HEK293 (cell line): Measurements from ENCODE around the gene PLEKHG5.

Experiments
- FEZF1 ChIP-seq: fragments of 450-650 bp; formaldehyde crosslinking; IDR thresholded peaks from 2 replicates; pipeline ENCODE4 v1.5.1; 2016; ENCODE audit warnings: missing biosample characterization, missing genetic modification characterization
- INSM2 ChIP-seq: fragments of 450-650 bp; formaldehyde crosslinking; IDR thresholded peaks from 2 replicates; pipeline ENCODE4 v1.5.1; 2016; ENCODE audit warnings: missing biosample characterization, missing genetic modification characterization
- KLF7 ChIP-seq: fragments of 450-650 bp; formaldehyde crosslinking; IDR thresholded peaks from 2 replicates; pipeline ENCODE4 v1.5.1; 2016; ENCODE audit warnings: missing biosample characterization, missing genetic modification characterization, borderline replicate concordance
- KLF9 ChIP-seq: fragments of 450-650 bp; formaldehyde crosslinking; IDR thresholded peaks from 2 replicates; pipeline ENCODE4 v1.5.1; 2016; ENCODE audit warnings: missing biosample characterization, missing genetic modification characterization, low read depth
- PATZ1 ChIP-seq: fragments of 450-650 bp; formaldehyde crosslinking; IDR thresholded peaks from 2 replicates; pipeline ENCODE4 v1.5.1; 2016; ENCODE audit warnings: missing biosample characterization, missing genetic modification characterization
- PRDM6 ChIP-seq: fragments of 450-650 bp; formaldehyde crosslinking; IDR thresholded peaks from 2 replicates; pipeline ENCODE4 v1.5.1; 2017; ENCODE audit warnings: missing biosample characterization, missing genetic modification characterization
- SP2 ChIP-seq: fragments of 450-650 bp; formaldehyde crosslinking; IDR thresholded peaks from 2 replicates; pipeline ENCODE4 v1.5.1; 2016; ENCODE audit warnings: missing biosample characterization, missing genetic modification characterization
- ZBTB17 ChIP-seq: fragments of 450-650 bp; formaldehyde crosslinking; IDR thresholded peaks from 2 replicates; pipeline ENCODE4 v1.5.1; 2016; ENCODE audit warnings: missing biosample characterization, missing genetic modification characterization
- ZFHX2 ChIP-seq: fragments of 450-650 bp; formaldehyde crosslinking; conservative IDR thresholded peaks from 2 replicates; pipeline ENCODE4 v1.5.1; 2016; ENCODE audit warnings: missing biosample characterization, missing genetic modification characterization
- ZFP41 ChIP-seq: fragments of 450-650 bp; formaldehyde crosslinking; IDR thresholded peaks from 2 replicates; pipeline ENCODE4 v1.5.1; 2016; ENCODE audit warnings: missing biosample characterization, missing genetic modification characterization, borderline replicate concordance
- ZNF114 ChIP-seq: fragments of 450-650 bp; formaldehyde crosslinking; IDR thresholded peaks from 2 replicates; pipeline ENCODE4 v1.5.0; 2017; ENCODE audit warnings: missing biosample characterization, missing genetic modification characterization
- ZNF239 ChIP-seq: fragments of 450-650 bp; formaldehyde crosslinking; IDR thresholded peaks from 2 replicates; pipeline ENCODE4 v1.5.1; 2016; ENCODE audit warnings: missing biosample characterization, missing genetic modification characterization
- ZNF24 ChIP-seq: fragments of 450-650 bp; formaldehyde crosslinking; IDR thresholded peaks from 2 replicates; pipeline ENCODE4 v1.5.1; 2016; ENCODE audit warnings: missing biosample characterization, missing genetic modification characterization
- ZNF26 ChIP-seq: fragments of 450-650 bp; formaldehyde crosslinking; IDR thresholded peaks from 2 replicates; pipeline ENCODE4 v1.5.1; 2016; ENCODE audit warnings: missing biosample characterization, missing genetic modification characterization
- ZNF311 ChIP-seq: fragments of 450-650 bp; formaldehyde crosslinking; IDR thresholded peaks from 2 replicates; pipeline ENCODE4 v1.5.1; 2017; ENCODE audit warnings: missing biosample characterization, missing genetic modification characterization, borderline replicate concordance
- ZNF473 ChIP-seq: fragments of 450-650 bp; formaldehyde crosslinking; IDR thresholded peaks from 2 replicates; pipeline ENCODE4 v1.5.1; 2017; ENCODE audit warnings: missing biosample characterization, missing genetic modification characterization
- ZNF514 ChIP-seq: fragments of 450-650 bp; formaldehyde crosslinking; IDR thresholded peaks from 2 replicates; pipeline ENCODE4 v1.5.1; 2016; ENCODE audit warnings: missing biosample characterization, missing genetic modification characterization
- ZNF580 ChIP-seq: fragments of 450-650 bp; formaldehyde crosslinking; IDR thresholded peaks from 2 replicates; pipeline ENCODE4 v1.5.1; 2016; ENCODE audit warnings: missing biosample characterization, missing genetic modification characterization
- ZNF645 ChIP-seq: fragments of 450-650 bp; formaldehyde crosslinking; IDR thresholded peaks from 2 replicates; pipeline ENCODE4; 2016; ENCODE audit warnings: missing biosample characterization, missing genetic modification characterization
- ZNF660 ChIP-seq: fragments of 450-650 bp; IDR thresholded peaks from 2 replicates; pipeline ENCODE4 v1.5.1; 2018; ENCODE audit warnings: missing biosample characterization, mild to moderate bottlenecking, missing genetic modification characterization
- ZNF670 ChIP-seq: fragments of 450-650 bp; formaldehyde crosslinking; IDR thresholded peaks from 2 replicates; pipeline ENCODE4 v1.5.1; 2016; ENCODE audit warnings: missing biosample characterization, missing genetic modification characterization, low read depth
- ZNF707 ChIP-seq: fragments of 450-650 bp; formaldehyde crosslinking; IDR thresholded peaks from 2 replicates; pipeline ENCODE4 v1.5.1; 2016; ENCODE audit warnings: missing biosample characterization, missing genetic modification characterization
- ZNF76 ChIP-seq: fragments of 450-650 bp; formaldehyde crosslinking; IDR thresholded peaks from 2 replicates; pipeline ENCODE4; 2016; ENCODE audit warnings: low read depth, missing biosample characterization, missing genetic modification characterization, borderline replicate concordance
- ZNF843 ChIP-seq: fragments of 450-650 bp; formaldehyde crosslinking; IDR thresholded peaks from 2 replicates; pipeline ENCODE4 v1.5.1; 2016; ENCODE audit warnings: missing biosample characterization, missing genetic modification characterization
- ZSCAN30 ChIP-seq: fragments of 450-650 bp; IDR thresholded peaks from 2 replicates; pipeline ENCODE4 v1.5.1; 2018; ENCODE audit warnings: missing biosample characterization, mild to moderate bottlenecking, missing genetic modification characterization, moderate library complexity
- TF ChIP-seq, protein P1 (sequence below): fragments of 450-650 bp; formaldehyde crosslinking; IDR thresholded peaks from 2 replicates; pipeline ENCODE4 v1.5.1; 2016; ENCODE audit warnings: missing biosample characterization, missing genetic modification characterization
- TF ChIP-seq, protein P2 (sequence below): fragments of 450-650 bp; formaldehyde crosslinking; IDR thresholded peaks from 2 replicates; pipeline ENCODE4 v1.5.1; 2016; ENCODE audit warnings: missing biosample characterization, missing genetic modification characterization
- TF ChIP-seq, protein P3 (sequence below): fragments of 450-650 bp; formaldehyde crosslinking; IDR thresholded peaks from 2 replicates; pipeline ENCODE4 v1.5.1; 2016; ENCODE audit warnings: missing biosample characterization, missing genetic modification characterization

PLEKHG5 gene

GRCh38 chr1:6489799-6490180 lies 1.7 kb downstream of the PLEKHG5 start (continued):
- TF ChIP-seq ZFP41 (tag by site-specific recombination) (no peak), ZNF473 (tag by site-specific recombination) (no peak), ZBTB17 (tag by site-specific recombination) (0 out of 2 replicates have a peak, but pooled peaks have one; percentile 7), ZNF843 (tag by site-specific recombination) (no peak), ZNF114 (tag by site-specific recombination) (no peak), ZNF311 (tag by site-specific recombination) (no peak), ZNF76 (no peak), KLF7 (tag by site-specific recombination) (no peak), INSM2 (tag by site-specific recombination) (no peak), PATZ1 (tag by site-specific recombination) (no peak; the same call in 1 of the 2 replicates), SP2 (tag by site-specific recombination) (no peak), ZNF24 (no peak), FEZF1 (tag by site-specific recombination) (no peak), ZFHX2 (no peak), KLF9 (tag by site-specific recombination) (no peak), ZNF670 (no peak), ZNF239 (tag by site-specific recombination) (no peak), ZNF660 (tag by site-specific recombination) (0 out of 2 replicates have a peak, but pooled peaks have one; percentile 17), ZNF580 (tag by site-specific recombination) (no peak), PRDM6 (tag by site-specific recombination) (no peak), ZNF26 (tag by site-specific recombination) (no peak), ZSCAN30 (tag by site-specific recombination) (peak; percentile 64; the same call in 1 of the 2 replicates), ZNF645 (no peak), ZNF514 (tag by site-specific recombination) (no peak), ZNF707 (tag by site-specific recombination) (no peak)
- TF ChIP-seq, protein P1, sequence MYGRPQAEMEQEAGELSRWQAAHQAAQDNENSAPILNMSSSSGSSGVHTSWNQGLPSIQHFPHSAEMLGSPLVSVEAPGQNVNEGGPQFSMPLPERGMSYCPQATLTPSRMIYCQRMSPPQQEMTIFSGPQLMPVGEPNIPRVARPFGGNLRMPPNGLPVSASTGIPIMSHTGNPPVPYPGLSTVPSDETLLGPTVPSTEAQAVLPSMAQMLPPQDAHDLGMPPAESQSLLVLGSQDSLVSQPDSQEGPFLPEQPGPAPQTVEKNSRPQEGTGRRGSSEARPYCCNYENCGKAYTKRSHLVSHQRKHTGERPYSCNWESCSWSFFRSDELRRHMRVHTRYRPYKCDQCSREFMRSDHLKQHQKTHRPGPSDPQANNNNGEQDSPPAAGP (tag by site-specific recombination) = no peak
- TF ChIP-seq, protein P2, sequence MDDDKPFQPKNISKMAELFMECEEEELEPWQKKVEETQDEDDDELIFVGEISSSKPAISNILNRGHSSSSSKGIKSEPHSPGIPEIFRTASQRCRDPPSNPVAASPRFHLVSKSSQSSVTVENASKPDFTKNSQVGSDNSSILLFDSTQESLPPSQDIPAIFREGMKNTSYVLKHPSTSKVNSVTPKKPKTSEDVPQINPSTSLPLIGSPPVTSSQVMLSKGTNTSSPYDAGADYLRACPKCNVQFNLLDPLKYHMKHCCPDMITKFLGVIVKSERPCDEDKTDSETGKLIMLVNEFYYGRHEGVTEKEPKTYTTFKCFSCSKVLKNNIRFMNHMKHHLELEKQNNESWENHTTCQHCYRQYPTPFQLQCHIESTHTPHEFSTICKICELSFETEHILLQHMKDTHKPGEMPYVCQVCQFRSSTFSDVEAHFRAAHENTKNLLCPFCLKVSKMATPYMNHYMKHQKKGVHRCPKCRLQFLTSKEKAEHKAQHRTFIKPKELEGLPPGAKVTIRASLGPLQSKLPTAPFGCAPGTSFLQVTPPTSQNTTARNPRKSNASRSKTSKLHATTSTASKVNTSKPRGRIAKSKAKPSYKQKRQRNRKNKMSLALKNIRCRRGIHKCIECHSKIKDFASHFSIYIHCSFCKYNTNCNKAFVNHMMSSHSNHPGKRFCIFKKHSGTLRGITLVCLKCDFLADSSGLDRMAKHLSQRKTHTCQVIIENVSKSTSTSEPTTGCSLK (tag by site-specific recombination) = no peak
- TF ChIP-seq, protein P3, sequence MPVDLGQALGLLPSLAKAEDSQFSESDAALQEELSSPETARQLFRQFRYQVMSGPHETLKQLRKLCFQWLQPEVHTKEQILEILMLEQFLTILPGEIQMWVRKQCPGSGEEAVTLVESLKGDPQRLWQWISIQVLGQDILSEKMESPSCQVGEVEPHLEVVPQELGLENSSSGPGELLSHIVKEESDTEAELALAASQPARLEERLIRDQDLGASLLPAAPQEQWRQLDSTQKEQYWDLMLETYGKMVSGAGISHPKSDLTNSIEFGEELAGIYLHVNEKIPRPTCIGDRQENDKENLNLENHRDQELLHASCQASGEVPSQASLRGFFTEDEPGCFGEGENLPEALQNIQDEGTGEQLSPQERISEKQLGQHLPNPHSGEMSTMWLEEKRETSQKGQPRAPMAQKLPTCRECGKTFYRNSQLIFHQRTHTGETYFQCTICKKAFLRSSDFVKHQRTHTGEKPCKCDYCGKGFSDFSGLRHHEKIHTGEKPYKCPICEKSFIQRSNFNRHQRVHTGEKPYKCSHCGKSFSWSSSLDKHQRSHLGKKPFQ (tag by site-specific recombination) = no peak
